EH (cell line): ENCODE data around the gene NEIL1.
"Not testable (repeated sequence)": the region's sequence is repeated elsewhere in the genome, so short reads cannot be mapped to it uniquely, and the experiment has no call there.

ENCODE experiments used
- DNase-seq: peaks from one replicate; pipeline ENCODE4 v3.0.0-alpha.2; 2015; ENCODE audit warnings: low read depth

NEIL1 gene

GRCh38 chr15:75380773-75381172 is 33.9 kb downstream of the NEIL1 start:
- no peak for DNase-seq

DNA sequence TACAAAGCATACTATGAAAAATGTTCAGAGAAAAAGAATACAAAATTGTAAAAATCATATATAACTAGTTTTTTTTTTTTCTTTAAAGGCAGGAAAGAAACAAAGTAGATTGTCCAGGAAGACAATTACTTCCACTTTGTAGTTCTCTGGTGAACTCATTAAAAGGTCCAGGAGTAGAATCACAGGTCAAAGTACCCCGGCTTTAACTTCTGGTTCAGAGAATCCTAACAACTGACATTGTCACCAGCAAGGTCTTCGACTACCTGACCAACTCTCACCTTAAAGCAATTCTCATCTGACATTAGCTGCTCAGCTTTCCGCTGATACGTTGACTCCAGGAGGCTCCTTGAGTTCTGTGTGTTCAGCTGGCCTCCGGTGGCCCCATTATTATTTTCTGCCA is 37.1 kb downstream of the NEIL1 start:
- not testable (repeated sequence) for DNase-seq

- DNase-seq = no peak
Observed at GRCh38 chr15:75389791-75390382, 43.0 kb downstream of the NEIL1 start.

GRCh38 chr15:75397494-75397893 is 50.7 kb downstream of the NEIL1 start:
- peak; percentile 34 for DNase-seq

GRCh38 chr15:75403892-75404291 is 57.1 kb downstream of the NEIL1 start:
- DNase-seq = no peak
